ENCODE results near the gene MGA. TPM values are rescaled to one million over a fixed set of nuclear protein-coding genes. Genes with fewer than 3 reads are reported as not detected.

The MGA gene
- total RNA-seq, 2 donors from 2014 or later, result 58.5 to 62.6 TPM

DNA sequence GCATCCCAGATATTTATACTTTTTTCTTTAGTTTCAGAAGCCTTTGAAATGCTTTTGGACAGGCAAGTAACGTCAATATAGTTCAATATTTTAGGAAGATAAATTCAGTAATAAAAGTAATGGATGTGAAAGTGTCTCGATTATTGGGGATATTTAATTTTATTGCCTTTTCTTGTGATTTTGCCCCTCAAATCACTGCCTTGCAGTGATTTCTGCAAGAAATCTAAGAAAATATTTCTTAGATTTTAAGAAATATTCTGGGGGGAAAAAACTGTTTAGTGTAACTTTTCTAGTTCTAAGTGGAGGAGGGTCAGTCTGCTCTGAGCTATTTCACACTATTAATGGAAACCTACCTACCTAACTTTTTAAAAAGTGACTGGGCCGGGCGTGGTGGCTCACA is 33.6 kb downstream of the MGA start:
- Histone ChIP-seq H3K4me3 (ENCODE audit: low read length) (no peak overlapping the region), H3K27me3 (ENCODE audit: control insufficient read depth, insufficient read depth, low read length, poor library complexity, severe bottlenecking) (no peaks in the 10 kb centered on the region), H3K9ac (ENCODE audit: extremely low read depth, low read length, poor library complexity, severe bottlenecking) (no peak overlapping the region), H3K27ac (ENCODE audit: low read depth, low read length) (no peak overlapping the region), H3K4me1 (ENCODE audit: control insufficient read depth, insufficient read depth, low read length) (no peaks in the 10 kb centered on the region), H3K36me3 (ENCODE audit: control insufficient read depth, insufficient read depth, low read length) (peaks cover 24% of the 10 kb centered on the region), H3K9me3 (ENCODE audit: control insufficient read depth, low read length) (no peaks in the 10 kb centered on the region)
- H3K27me3 Mint-ChIP-seq (ENCODE audit: insufficient read depth), result no peaks in the 10 kb centered on the region
- H3K4me3 Mint-ChIP-seq, result no peak overlapping the region
- TF ChIP-seq CTCF (conservative IDR thresholded peaks at IDR 0.05), result no peak
- peaks cover 15% of the 10 kb centered on the region for H3K36me3 Mint-ChIP-seq (ENCODE audit: low read depth)
- peaks cover 13% of the 10 kb centered on the region for H3K4me1 Mint-ChIP-seq
- 60 to 94% methylated on average over 2 to 4 of the region's 4 CpGs for WGBS, 2 experiments (ENCODE audit: insufficient coverage in 1 of 2, insufficient read length in 1 of 2)
- no peak for DNase-seq
- no peak overlapping the region for H3K27ac Mint-ChIP-seq
- no peaks in the 10 kb centered on the region for H3K9me3 Mint-ChIP-seq

GRCh38 chr15:41695750-41696436 is 35.7 kb downstream of the MGA start:
- WGBS, 2 experiments (ENCODE audit: insufficient coverage in 1 of 2, insufficient read length in 1 of 2), result 89 to 96% methylated on average over 5 to 8 of the region's 8 CpGs
- peak; percentile 58 for TF ChIP-seq CTCF (conservative IDR thresholded peaks at IDR 0.05)
- Mint-ChIP-seq H3K4me1 (peaks cover 10% of the 10 kb centered on the region), H3K4me3 (no peak overlapping the region), H3K27ac (no peak overlapping the region), H3K9me3 (no peaks in the 10 kb centered on the region), H3K36me3 (ENCODE audit: low read depth) (peaks cover 30% of the 10 kb centered on the region), H3K27me3 (ENCODE audit: insufficient read depth) (no peaks in the 10 kb centered on the region)
- Histone ChIP-seq H3K27ac (ENCODE audit: low read depth, low read length) (no peak overlapping the region), H3K4me1 (ENCODE audit: control insufficient read depth, insufficient read depth, low read length) (no peaks in the 10 kb centered on the region), H3K4me3 (ENCODE audit: low read length) (no peak overlapping the region), H3K27me3 (ENCODE audit: control insufficient read depth, insufficient read depth, low read length, poor library complexity, severe bottlenecking) (no peaks in the 10 kb centered on the region), H3K9ac (ENCODE audit: extremely low read depth, low read length, poor library complexity, severe bottlenecking) (no peak overlapping the region), H3K36me3 (ENCODE audit: control insufficient read depth, insufficient read depth, low read length) (peaks cover 37% of the 10 kb centered on the region), H3K9me3 (ENCODE audit: control insufficient read depth, low read length) (no peaks in the 10 kb centered on the region)
- peak; percentile 47 for DNase-seq

- H3K4me3 ChIP-seq (ENCODE audit: low read length), result no peak overlapping the region
- no peaks in the 10 kb centered on the region for H3K4me1 ChIP-seq (ENCODE audit: control insufficient read depth, insufficient read depth, low read length)
- peaks cover 3% of the 10 kb centered on the region for H3K9me3 ChIP-seq (ENCODE audit: control insufficient read depth, low read length)
- DNase-seq, result no peak
- H3K4me3 Mint-ChIP-seq, result no peak overlapping the region
- no peak overlapping the region for H3K27ac ChIP-seq (ENCODE audit: low read depth, low read length)
- peaks cover 54% of the 10 kb centered on the region for H3K36me3 Mint-ChIP-seq (ENCODE audit: low read depth)
- peak overlapping the region; percentile 13 for H3K27ac Mint-ChIP-seq
- H3K9ac ChIP-seq (ENCODE audit: extremely low read depth, low read length, poor library complexity, severe bottlenecking), result no peak overlapping the region
- no peaks in the 10 kb centered on the region for H3K27me3 Mint-ChIP-seq (ENCODE audit: insufficient read depth)
- H3K9me3 Mint-ChIP-seq, result no peaks in the 10 kb centered on the region
- no peak for TF ChIP-seq CTCF (conservative IDR thresholded peaks at IDR 0.05)
- H3K36me3 ChIP-seq (ENCODE audit: control insufficient read depth, insufficient read depth, low read length), result peaks cover 63% of the 10 kb centered on the region
- 94 to 100% methylated on average over 2 of the region's 2 CpGs for WGBS, 2 experiments (ENCODE audit: insufficient coverage in 1 of 2, insufficient read length in 1 of 2)
- H3K4me1 Mint-ChIP-seq, result no peaks in the 10 kb centered on the region
- no peaks in the 10 kb centered on the region for H3K27me3 ChIP-seq (ENCODE audit: control insufficient read depth, insufficient read depth, low read length, poor library complexity, severe bottlenecking)
Observed at GRCh38 chr15:41698779-41699178, 38.6 kb downstream of the MGA start.
